HepG2 (cell line): Measurements from ENCODE around the gene ARHGAP5. TPM values are rescaled to one million over a fixed set of nuclear protein-coding genes. Genes with fewer than 3 reads are reported as not detected.

Experiments used
- BCL6 ChIP-seq: IDR thresholded peaks from 2 replicates; pipeline ENCODE4 v1.6.1; 2016; ENCODE audit warnings: missing genetic modification reagents, missing compliant biosample characterization
- EEA1 ChIP-seq: sonication (generic); formaldehyde crosslinking; IDR thresholded peaks from 2 replicates; pipeline ENCODE4 v1.5.1; 2020; ENCODE audit warnings: mild to moderate bottlenecking, missing genetic modification reagents, borderline replicate concordance
- EHMT2 ChIP-seq: fragments of 200-600 bp; sonication (generic); IDR thresholded peaks from 2 replicates; pipeline ENCODE4 v1.7.0; 2017; ENCODE audit warnings: antibody characterized with exemption, low read depth, low read length, borderline replicate concordance
- ELF3 ChIP-seq: IDR thresholded peaks from 2 replicates; pipeline ENCODE4 v1.6.1; 2016; ENCODE audit warnings: missing genetic modification reagents, missing compliant biosample characterization
- FOXA3 ChIP-seq: IDR thresholded peaks from 2 replicates; pipeline ENCODE4 v1.6.1; 2016; ENCODE audit warnings: missing genetic modification reagents, missing compliant biosample characterization
- FOXK1 ChIP-seq: sonication (generic); formaldehyde crosslinking; IDR thresholded peaks from 2 replicates; pipeline ENCODE4 v1.4.0; 2020; ENCODE audit warnings: low read depth, missing genetic modification reagents, borderline replicate concordance
- GFI1 ChIP-seq: sonication (generic); formaldehyde crosslinking; IDR thresholded peaks from 2 replicates; pipeline ENCODE4 v1.5.0; 2020; ENCODE audit warnings: missing genetic modification reagents, mild to moderate bottlenecking, borderline replicate concordance
- KMT2B ChIP-seq: IDR thresholded peaks from 2 replicates; pipeline ENCODE4 v1.6.1; 2016; ENCODE audit warnings: missing genetic modification reagents, missing compliant biosample characterization
- MED1 ChIP-seq: sonication (generic); formaldehyde crosslinking; IDR thresholded peaks from 2 replicates; pipeline ENCODE4 v1.4.0; 2020; ENCODE audit warnings: missing genetic modification reagents
- RFX3 ChIP-seq: IDR thresholded peaks from 2 replicates; pipeline ENCODE4 v1.6.1; 2016; ENCODE audit warnings: missing biosample characterization, missing genetic modification reagents
- SATB2 ChIP-seq: sonication (generic); formaldehyde crosslinking; IDR thresholded peaks from 2 replicates; pipeline ENCODE4 v1.5.0; 2020; ENCODE audit warnings: missing genetic modification reagents
- ZFP1 ChIP-seq: IDR thresholded peaks from 2 replicates; pipeline ENCODE4 v1.6.1; 2016
- ZNF333 ChIP-seq: sonication (generic); formaldehyde crosslinking; IDR thresholded peaks from 2 replicates; pipeline ENCODE4 v1.4.0; 2020; ENCODE audit warnings: mild to moderate bottlenecking, missing genetic modification reagents, borderline replicate concordance
- ZNF607 ChIP-seq: sonication (generic); formaldehyde crosslinking; IDR thresholded peaks from 2 replicates; pipeline ENCODE4 v1.5.1; 2020; ENCODE audit warnings: missing genetic modification reagents, mild to moderate bottlenecking, borderline replicate concordance
- polyA plus RNA-seq, 8 experiments: library from polyadenylated mRNA; depleted of rRNA in 3 of 8; stranded (reverse) in 7 of 8; unstranded in 1 of 8; fragments of >200 nt; fragmentation: Illumina TruSeq in 4 of 8; extraction: Trizol in 4 of 8; gene quantifications; 2 replicates each; pipeline versions ENCODE4 v1.2.1 to v1.2.3, GENCODE V29; 2011 to 2016; ENCODE audit warnings: low read depth in 4 of 8, missing spikeins in 1 of 8, mixed read lengths in 1 of 8; ENCODE audit not compliant: insufficient read depth in 1 of 8
- total RNA-seq, 5 experiments: library from RNA; depleted of rRNA; stranded (reverse); fragments of >200 nt; fragmentation: Illumina TruSeq; extraction: Trizol; gene quantifications; 2 replicates each; pipeline ENCODE4 v1.2.3, GENCODE V29; 2016; ENCODE audit warnings: low read depth in 1 of 5
- TF ChIP-seq, protein P1 (sequence below): sonication (generic); formaldehyde crosslinking; IDR thresholded peaks from 2 replicates; pipeline ENCODE4 v1.5.0; 2020; ENCODE audit warnings: mild to moderate bottlenecking, missing genetic modification reagents, borderline replicate concordance
- TF ChIP-seq, protein P2 (sequence below): sonication (generic); formaldehyde crosslinking; IDR thresholded peaks from 2 replicates; pipeline ENCODE4 v1.5.0; 2020; ENCODE audit warnings: mild to moderate bottlenecking, missing genetic modification reagents, moderate library complexity
- TF ChIP-seq, protein P3 (sequence below): IDR thresholded peaks from 2 replicates; pipeline ENCODE4 v1.6.1; 2012; ENCODE audit warnings: low read length, improper control_type of control experiment
- TF ChIP-seq, protein P4 (sequence below), 2 experiments: IDR thresholded peaks; 2 replicates each; pipeline ENCODE4 v1.6.1; 2011 to 2012; ENCODE audit warnings: low read length in 2 of 2, borderline replicate concordance in 1 of 2, low read depth in 1 of 2, mild to moderate bottlenecking in 1 of 2, moderate library complexity in 1 of 2

ARHGAP5 gene
- total and polyA plus RNA-seq, 2 of the 13 experiments (the other 11 are each of a cell fraction or from before 2014, with no cell fraction given), result 33.7 to 144 TPM

DNA sequence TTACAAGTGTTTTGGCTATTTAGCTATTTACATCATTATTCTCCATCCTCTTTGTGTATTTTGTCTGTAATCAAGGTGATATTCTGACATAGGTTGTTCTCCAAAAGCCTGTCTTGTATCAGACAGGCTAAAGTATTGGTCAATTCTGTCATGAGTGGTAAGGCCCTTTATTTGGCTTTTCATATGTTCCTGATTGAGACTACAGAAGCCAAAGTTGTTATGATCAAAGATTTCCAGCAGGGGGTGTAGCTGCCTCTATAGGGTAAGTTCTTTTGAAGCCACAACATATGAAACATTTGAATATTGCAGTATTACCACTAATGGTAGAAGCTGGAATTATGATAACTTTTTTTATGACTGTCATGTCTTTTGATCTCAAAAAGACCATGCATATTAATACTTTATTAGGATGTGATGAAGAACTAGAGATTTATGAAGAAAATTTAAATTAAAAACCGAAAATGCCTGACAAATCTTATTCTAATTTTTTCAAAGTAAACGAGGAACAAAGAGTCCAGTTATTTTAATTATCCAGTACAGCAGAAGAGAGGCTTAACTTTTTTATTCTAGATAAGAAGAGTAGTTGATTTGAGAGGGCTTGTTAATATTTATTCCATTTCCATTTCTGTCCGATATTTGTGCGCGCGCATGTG, 3.4 kb upstream of the ARHGAP5 start (continued):
- 0 out of 2 replicates have a peak, but pooled peaks have one; percentile 22 for TF ChIP-seq KMT2B (CRISPR knock-in tag)
- no peak for TF ChIP-seq SATB2 (CRISPR knock-in tag)
- TF ChIP-seq, protein P1, sequence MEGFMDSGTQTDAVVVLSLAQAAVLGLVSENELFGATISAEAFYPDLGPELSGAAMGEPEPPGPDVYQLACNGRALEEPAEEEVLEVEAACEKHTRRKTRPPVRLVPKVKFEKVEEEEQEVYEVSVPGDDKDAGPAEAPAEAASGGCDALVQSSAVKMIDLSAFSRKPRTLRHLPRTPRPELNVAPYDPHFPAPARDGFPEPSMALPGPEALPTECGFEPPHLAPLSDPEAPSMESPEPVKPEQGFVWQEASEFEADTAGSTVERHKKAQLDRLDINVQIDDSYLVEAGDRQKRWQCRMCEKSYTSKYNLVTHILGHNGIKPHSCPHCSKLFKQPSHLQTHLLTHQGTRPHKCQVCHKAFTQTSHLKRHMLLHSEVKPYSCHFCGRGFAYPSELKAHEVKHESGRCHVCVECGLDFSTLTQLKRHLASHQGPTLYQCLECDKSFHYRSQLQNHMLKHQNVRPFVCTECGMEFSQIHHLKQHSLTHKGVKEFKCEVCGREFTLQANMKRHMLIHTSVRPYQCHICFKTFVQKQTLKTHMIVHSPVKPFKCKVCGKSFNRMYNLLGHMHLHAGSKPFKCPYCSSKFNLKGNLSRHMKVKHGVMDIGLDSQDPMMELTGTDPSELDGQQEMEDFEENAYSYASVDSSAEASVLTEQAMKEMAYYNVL, result no peak
- peak; percentile 77 for TF ChIP-seq ELF3
- TF ChIP-seq RFX3, result peak; percentile 43
- TF ChIP-seq, protein P2, sequence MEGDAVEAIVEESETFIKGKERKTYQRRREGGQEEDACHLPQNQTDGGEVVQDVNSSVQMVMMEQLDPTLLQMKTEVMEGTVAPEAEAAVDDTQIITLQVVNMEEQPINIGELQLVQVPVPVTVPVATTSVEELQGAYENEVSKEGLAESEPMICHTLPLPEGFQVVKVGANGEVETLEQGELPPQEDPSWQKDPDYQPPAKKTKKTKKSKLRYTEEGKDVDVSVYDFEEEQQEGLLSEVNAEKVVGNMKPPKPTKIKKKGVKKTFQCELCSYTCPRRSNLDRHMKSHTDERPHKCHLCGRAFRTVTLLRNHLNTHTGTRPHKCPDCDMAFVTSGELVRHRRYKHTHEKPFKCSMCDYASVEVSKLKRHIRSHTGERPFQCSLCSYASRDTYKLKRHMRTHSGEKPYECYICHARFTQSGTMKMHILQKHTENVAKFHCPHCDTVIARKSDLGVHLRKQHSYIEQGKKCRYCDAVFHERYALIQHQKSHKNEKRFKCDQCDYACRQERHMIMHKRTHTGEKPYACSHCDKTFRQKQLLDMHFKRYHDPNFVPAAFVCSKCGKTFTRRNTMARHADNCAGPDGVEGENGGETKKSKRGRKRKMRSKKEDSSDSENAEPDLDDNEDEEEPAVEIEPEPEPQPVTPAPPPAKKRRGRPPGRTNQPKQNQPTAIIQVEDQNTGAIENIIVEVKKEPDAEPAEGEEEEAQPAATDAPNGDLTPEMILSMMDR (CRISPR knock-in tag), result peak; percentile 92
- 0 out of 2 replicates have a peak, but pooled peaks have one; percentile 8 for TF ChIP-seq FOXA3
- 0 out of 2 replicates have a peak, but pooled peaks have one; percentile 46 for TF ChIP-seq ZFP1 (CRISPR knock-in tag)
- TF ChIP-seq, protein P3, sequence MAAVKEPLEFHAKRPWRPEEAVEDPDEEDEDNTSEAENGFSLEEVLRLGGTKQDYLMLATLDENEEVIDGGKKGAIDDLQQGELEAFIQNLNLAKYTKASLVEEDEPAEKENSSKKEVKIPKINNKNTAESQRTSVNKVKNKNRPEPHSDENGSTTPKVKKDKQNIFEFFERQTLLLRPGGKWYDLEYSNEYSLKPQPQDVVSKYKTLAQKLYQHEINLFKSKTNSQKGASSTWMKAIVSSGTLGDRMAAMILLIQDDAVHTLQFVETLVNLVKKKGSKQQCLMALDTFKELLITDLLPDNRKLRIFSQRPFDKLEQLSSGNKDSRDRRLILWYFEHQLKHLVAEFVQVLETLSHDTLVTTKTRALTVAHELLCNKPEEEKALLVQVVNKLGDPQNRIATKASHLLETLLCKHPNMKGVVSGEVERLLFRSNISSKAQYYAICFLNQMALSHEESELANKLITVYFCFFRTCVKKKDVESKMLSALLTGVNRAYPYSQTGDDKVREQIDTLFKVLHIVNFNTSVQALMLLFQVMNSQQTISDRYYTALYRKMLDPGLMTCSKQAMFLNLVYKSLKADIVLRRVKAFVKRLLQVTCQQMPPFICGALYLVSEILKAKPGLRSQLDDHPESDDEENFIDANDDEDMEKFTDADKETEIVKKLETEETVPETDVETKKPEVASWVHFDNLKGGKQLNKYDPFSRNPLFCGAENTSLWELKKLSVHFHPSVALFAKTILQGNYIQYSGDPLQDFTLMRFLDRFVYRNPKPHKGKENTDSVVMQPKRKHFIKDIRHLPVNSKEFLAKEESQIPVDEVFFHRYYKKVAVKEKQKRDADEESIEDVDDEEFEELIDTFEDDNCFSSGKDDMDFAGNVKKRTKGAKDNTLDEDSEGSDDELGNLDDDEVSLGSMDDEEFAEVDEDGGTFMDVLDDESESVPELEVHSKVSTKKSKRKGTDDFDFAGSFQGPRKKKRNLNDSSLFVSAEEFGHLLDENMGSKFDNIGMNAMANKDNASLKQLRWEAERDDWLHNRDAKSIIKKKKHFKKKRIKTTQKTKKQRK, result no peak
- peak; percentile 57 for TF ChIP-seq FOXK1
- TF ChIP-seq MED1 (CRISPR knock-in tag), result 0 out of 2 replicates have a peak, but pooled peaks have one; percentile 13
- TF ChIP-seq GFI1, result no peak
- TF ChIP-seq BCL6 (CRISPR knock-in tag), result 0 out of 2 replicates have a peak, but pooled peaks have one; percentile 15
- no peak for TF ChIP-seq EEA1 (CRISPR knock-in tag)
- no peak for TF ChIP-seq EHMT2
- TF ChIP-seq, protein P4, sequence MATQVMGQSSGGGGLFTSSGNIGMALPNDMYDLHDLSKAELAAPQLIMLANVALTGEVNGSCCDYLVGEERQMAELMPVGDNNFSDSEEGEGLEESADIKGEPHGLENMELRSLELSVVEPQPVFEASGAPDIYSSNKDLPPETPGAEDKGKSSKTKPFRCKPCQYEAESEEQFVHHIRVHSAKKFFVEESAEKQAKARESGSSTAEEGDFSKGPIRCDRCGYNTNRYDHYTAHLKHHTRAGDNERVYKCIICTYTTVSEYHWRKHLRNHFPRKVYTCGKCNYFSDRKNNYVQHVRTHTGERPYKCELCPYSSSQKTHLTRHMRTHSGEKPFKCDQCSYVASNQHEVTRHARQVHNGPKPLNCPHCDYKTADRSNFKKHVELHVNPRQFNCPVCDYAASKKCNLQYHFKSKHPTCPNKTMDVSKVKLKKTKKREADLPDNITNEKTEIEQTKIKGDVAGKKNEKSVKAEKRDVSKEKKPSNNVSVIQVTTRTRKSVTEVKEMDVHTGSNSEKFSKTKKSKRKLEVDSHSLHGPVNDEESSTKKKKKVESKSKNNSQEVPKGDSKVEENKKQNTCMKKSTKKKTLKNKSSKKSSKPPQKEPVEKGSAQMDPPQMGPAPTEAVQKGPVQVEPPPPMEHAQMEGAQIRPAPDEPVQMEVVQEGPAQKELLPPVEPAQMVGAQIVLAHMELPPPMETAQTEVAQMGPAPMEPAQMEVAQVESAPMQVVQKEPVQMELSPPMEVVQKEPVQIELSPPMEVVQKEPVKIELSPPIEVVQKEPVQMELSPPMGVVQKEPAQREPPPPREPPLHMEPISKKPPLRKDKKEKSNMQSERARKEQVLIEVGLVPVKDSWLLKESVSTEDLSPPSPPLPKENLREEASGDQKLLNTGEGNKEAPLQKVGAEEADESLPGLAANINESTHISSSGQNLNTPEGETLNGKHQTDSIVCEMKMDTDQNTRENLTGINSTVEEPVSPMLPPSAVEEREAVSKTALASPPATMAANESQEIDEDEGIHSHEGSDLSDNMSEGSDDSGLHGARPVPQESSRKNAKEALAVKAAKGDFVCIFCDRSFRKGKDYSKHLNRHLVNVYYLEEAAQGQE (IDR thresholded peaks at IDR 0.05; ENCODE audit: borderline replicate concordance in 1 of 2, low read depth in 1 of 2, low read length in 2 of 2), result no peak
- TF ChIP-seq ZNF607, result no peak
- no peak for TF ChIP-seq ZNF333 (CRISPR knock-in tag)
